Measurements from ENCODE around the gene ACOXL. TPM values are rescaled to one million over a fixed set of nuclear protein-coding genes. Genes with fewer than 3 reads are reported as not detected.

ACOXL gene
- total and polyA plus RNA-seq, 2 of the 8 experiments (the other 6 are each of a cell fraction or from before 2014, with no cell fraction given) = 11.4 to 20.6 TPM

- no peak for TF ChIP-seq ATF3 (IDR thresholded peaks at IDR 0.05; ENCODE audit: insufficient read depth, low read depth, low read length)
- no peak for TF ChIP-seq GTF2F1 (IDR thresholded peaks at IDR 0.05; ENCODE audit: borderline replicate concordance, low read depth, low read length)
- no peak for TF ChIP-seq CREB1 (IDR thresholded peaks at IDR 0.05)
These were observed 40.0 kb downstream of the ACOXL start (continued) for GRCh38 chr2:110772383-110772755.
